MCF 10A (cell line): Measurements from ENCODE around the gene RERE. TPM values are rescaled to one million over a fixed set of nuclear protein-coding genes. Genes with fewer than 3 reads are reported as not detected.

Experiments used
- BruUV-seq: library from RNA; stranded (reverse); fragments of 400-500 nt; replicated peaks from 2 replicates; lab custom pipeline; 2021; lab: Mats Ljungman, UMichigan
- CTCF ChIA-PET: fragments of 300-600 bp; sonication (Branson Sonifier 250); formaldehyde crosslinking; extraction: SDS; loops from one replicate; lab custom pipeline; 2021; ENCODE audit warnings: antibody characterized with exemption, inconsistent platforms; lab: Yijun Ruan, JAX
- POLR2A ChIA-PET: fragments of 300-600, 350-650 bp; sonication (Branson Sonifier 250); formaldehyde crosslinking; extraction: SDS; loops from one replicate; lab custom pipeline; 2020; ENCODE audit warnings: antibody characterized with exemption, inconsistent platforms; lab: Yijun Ruan, JAX
- DNase-seq: peaks from one replicate; pipeline ENCODE4 v3.0.0-alpha.2; 2018; ENCODE audit not compliant: unreplicated experiment
- H3K27ac Mint-ChIP-seq: one replicate; pipeline ENCODE4 v1.8.0; 2022; ENCODE audit warnings: mild to moderate bottlenecking, low read depth, mixed read lengths; ENCODE audit not compliant: unreplicated experiment
- H3K27me3 Mint-ChIP-seq: one replicate; pipeline ENCODE4 v1.8.0; 2022; ENCODE audit warnings: mixed read lengths; ENCODE audit not compliant: insufficient read depth, unreplicated experiment
- H3K36me3 Mint-ChIP-seq: one replicate; pipeline ENCODE4 v1.8.0; 2022; ENCODE audit warnings: mild to moderate bottlenecking, moderate library complexity, mixed read lengths; ENCODE audit not compliant: insufficient read depth, unreplicated experiment
- H3K4me1 Mint-ChIP-seq: one replicate; pipeline ENCODE4 v1.8.0; 2022; ENCODE audit warnings: mixed read lengths; ENCODE audit not compliant: insufficient read depth, unreplicated experiment
- H3K4me3 Mint-ChIP-seq: one replicate; pipeline ENCODE4 v1.8.0; 2022; ENCODE audit warnings: mild to moderate bottlenecking, moderate library complexity, mixed read lengths; ENCODE audit not compliant: unreplicated experiment
- H3K9me3 Mint-ChIP-seq: one replicate; pipeline ENCODE4 v1.8.0; 2022; ENCODE audit warnings: mixed read lengths; ENCODE audit not compliant: unreplicated experiment
- CTCF ChIP-seq: fragments of 200-600 bp; IDR thresholded peaks from one replicate; pipeline ENCODE4 v1.8.0; 2022; ENCODE audit warnings: antibody characterized with exemption, mild to moderate bottlenecking; ENCODE audit not compliant: unreplicated experiment
- intact Hi-C: fragments of 100-400 bp; cut with micrococcal nuclease; formaldehyde crosslinking; loops from 2 replicates; pipeline ENCODE4 v1.14.1; 2022
- total RNA-seq: library from RNA; stranded (reverse); gene quantifications from 2 replicates; pipeline ENCODE4 v1.2.3, GENCODE V29; 2022

Gene RERE
- total RNA-seq, 1 experiment from 2014 or later = 48.4 TPM

GRCh38 chr1:8543965-8544364 is 273.5 kb downstream of the RERE start:
- no TSS peak for BruUV-seq
- Mint-ChIP-seq H3K9me3 (no peaks in the 10 kb centered on the region), H3K27me3 (no peaks in the 10 kb centered on the region), H3K27ac (peak overlapping the region; percentile 54), H3K4me3 (no peak overlapping the region), H3K4me1 (peaks cover 12% of the 10 kb centered on the region), H3K36me3 (peaks cover 25% of the 10 kb centered on the region)
- DNase-seq = no peak
- intact Hi-C loops = no loop called here
- POLR2A ChIA-PET = interaction anchor here (0.7 to 2.3 kb wide), 6 partner anchors 10 to 900 kb away, joined by 3 to 15 read pairs (median 4); no protein-coding TSS in a partner anchor
- TF ChIP-seq CTCF = no peak
- CTCF ChIA-PET = no interaction called here

DNA sequence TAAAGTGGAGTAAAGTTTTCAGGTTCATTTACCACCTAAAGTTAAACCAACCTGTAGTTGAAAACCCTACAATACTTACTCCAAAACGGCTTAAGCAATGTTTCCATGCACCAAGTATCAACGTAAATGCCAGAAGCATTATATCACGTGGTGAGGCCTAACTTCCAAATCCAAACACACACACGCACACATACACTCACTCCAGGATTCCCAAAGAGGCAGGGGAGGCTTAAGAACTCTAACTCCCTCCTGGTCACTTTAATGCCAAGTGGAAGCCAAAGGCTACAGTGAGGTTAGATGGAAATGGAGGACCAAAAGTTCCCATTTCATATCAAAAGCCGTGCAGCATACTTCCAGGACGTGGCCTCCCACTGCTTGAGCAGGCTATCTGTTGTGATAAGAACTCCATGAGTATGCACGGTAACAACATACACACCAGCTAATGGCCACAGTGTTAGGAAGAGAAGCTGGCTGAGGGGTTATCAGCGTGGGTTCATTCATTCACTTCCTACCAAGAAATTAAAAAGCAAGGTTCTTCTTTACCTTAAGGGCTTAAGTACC is 275.4 kb downstream of the RERE start:
- Mint-ChIP-seq H3K36me3 (peaks cover 16% of the 10 kb centered on the region), H3K4me1 (peaks cover 20% of the 10 kb centered on the region), H3K27me3 (no peaks in the 10 kb centered on the region), H3K27ac (peak overlapping the region; percentile 99), H3K9me3 (no peaks in the 10 kb centered on the region), H3K4me3 (no peak overlapping the region)
- no TSS peak for BruUV-seq
- ChIA-PET POLR2A (interaction anchor here (1.0 to 1.6 kb wide), 5 partner anchors 9 to 48 kb away, joined by 3 to 11 read pairs (median 4); no protein-coding TSS in a partner anchor), CTCF (interaction anchor here (0.6 to 1.2 kb wide), 2 partner anchors 9 to 275 kb away, joined by 3 to 4 read pairs; partner anchors contain the start of gene RERE)
- no peak for TF ChIP-seq CTCF
- DNase-seq = no peak
- intact Hi-C loops = no loop called here

DNA sequence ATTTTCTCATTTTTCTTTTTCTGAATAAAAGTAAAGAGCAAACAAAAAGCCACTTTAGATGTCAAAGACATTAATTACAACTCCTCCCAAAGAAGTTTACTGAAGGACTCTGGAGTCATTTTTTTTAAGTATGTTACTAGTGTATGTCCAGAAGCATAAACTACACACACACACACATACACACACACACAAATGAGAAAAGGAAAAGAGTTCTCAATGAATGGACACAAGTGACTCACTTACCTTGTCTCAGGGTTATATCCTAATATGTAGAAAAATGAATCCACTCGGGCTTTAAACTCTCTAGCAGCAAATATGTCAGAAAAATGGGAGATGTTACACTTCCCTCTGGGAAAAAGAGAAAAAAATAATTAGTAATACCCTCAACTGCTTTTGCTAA is 276.5 kb downstream of the RERE start:
- peaks cover 16% of the 10 kb centered on the region for H3K36me3 Mint-ChIP-seq
- H3K4me1 Mint-ChIP-seq = peaks cover 20% of the 10 kb centered on the region
- H3K27ac Mint-ChIP-seq = peak overlapping the region; percentile 99
- H3K4me3 Mint-ChIP-seq = peak overlapping the region; percentile 51
- no peaks in the 10 kb centered on the region for H3K27me3 Mint-ChIP-seq
- ChIA-PET CTCF (interaction anchor here (1.2 kb wide), 1 partner anchor 11 kb away, joined by 3 read pairs; no protein-coding TSS in a partner anchor), POLR2A (interaction anchor here (0.6 to 1.6 kb wide), 5 partner anchors 8 to 119 kb away, joined by 3 to 11 read pairs (median 3); no protein-coding TSS in a partner anchor)
- peak; percentile 24 for DNase-seq
- no peak for TF ChIP-seq CTCF
- intact Hi-C loops = loop anchor here (1.0 kb wide), 1 partner anchor 44 kb away; no protein-coding TSS in a partner anchor
- H3K9me3 Mint-ChIP-seq = no peaks in the 10 kb centered on the region
- no TSS peak for BruUV-seq

GRCh38 chr1:8540261-8540941 is 277.0 kb downstream of the RERE start:
- ChIA-PET CTCF (interaction anchor here (1.3 kb wide), 1 partner anchor 14 kb away, joined by 3 read pairs; no protein-coding TSS in a partner anchor), POLR2A (interaction anchor here (0.6 to 5.0 kb wide), 7 partner anchors 9 to 579 kb away, joined by 3 to 54 read pairs (median 4); no protein-coding TSS in a partner anchor)
- intact Hi-C loops = loop anchor here (1.0 kb wide), 1 partner anchor 43 kb away; no protein-coding TSS in a partner anchor
- Mint-ChIP-seq H3K27me3 (no peaks in the 10 kb centered on the region), H3K27ac (peak overlapping the region; percentile 99), H3K4me3 (peak overlapping the region; percentile 51), H3K9me3 (no peaks in the 10 kb centered on the region), H3K4me1 (peaks cover 20% of the 10 kb centered on the region), H3K36me3 (peaks cover 16% of the 10 kb centered on the region)
- BruUV-seq = TSS peak; percentile 95
- no peak for TF ChIP-seq CTCF
- DNase-seq = peak; percentile 64
